ENCODE results near the gene TP73.

The TP73 gene

GRCh38 chr1:3683992-3684391 is 31.7 kb downstream of the TP73 start:
- FAIRE-seq (no peak), DNase-seq (ENCODE audit: insufficient read length, low spot score) (no peak)

- DNase-seq (ENCODE audit: insufficient read length, low spot score) (no peak), FAIRE-seq (no peak)
These were observed 32.9 kb downstream of the TP73 start for GRCh38 chr1:3685222-3685621.

- FAIRE-seq (no peak), DNase-seq (ENCODE audit: insufficient read length, low spot score) (no peak)
These were observed 33.6 kb downstream of the TP73 start for GRCh38 chr1:3685906-3686305.

GRCh38 chr1:3687504-3687903 is 35.2 kb downstream of the TP73 start:
- DNase-seq (ENCODE audit: insufficient read length, low spot score) = no peak
- no peak for FAIRE-seq

- no peak for DNase-seq (ENCODE audit: insufficient read length, low spot score)
These were observed 36.2 kb downstream of the TP73 start for GRCh38 chr1:3688356-3689137.

GRCh38 chr1:3689138-3689750 is 36.9 kb downstream of the TP73 start:
- DNase-seq (ENCODE audit: insufficient read length, low spot score) (no peak), FAIRE-seq (no peak)

More at GRCh38 chr1:3688356-3689137, 36.2 kb downstream of the TP73 start:
- FAIRE-seq = no peak

- FAIRE-seq = no peak
These were observed 38.2 kb downstream of the TP73 start for GRCh38 chr1:3690282-3691065.

GRCh38 chr1:3691421-3692204 is 39.3 kb downstream of the TP73 start:
- no peak for DNase-seq (ENCODE audit: insufficient read length, low spot score)
- no peak for FAIRE-seq

More at GRCh38 chr1:3690282-3691065, 38.2 kb downstream of the TP73 start:
- no peak for DNase-seq (ENCODE audit: insufficient read length, low spot score)

GRCh38 chr1:3692598-3692997 is 40.3 kb downstream of the TP73 start:
- DNase-seq (ENCODE audit: insufficient read length, low spot score) = no peak
- FAIRE-seq = no peak

- no peak for DNase-seq (ENCODE audit: insufficient read length, low spot score)
- FAIRE-seq = no peak
These were observed 41.0 kb downstream of the TP73 start for GRCh38 chr1:3693321-3693720.

- peak; percentile 92 for DNase-seq (ENCODE audit: insufficient read length, low spot score)
- FAIRE-seq = no peak
These were observed 43.3 kb downstream of the TP73 start for GRCh38 chr1:3695326-3696217.

- FAIRE-seq (no peak), DNase-seq (ENCODE audit: insufficient read length, low spot score) (no peak)
These were observed 44.4 kb downstream of the TP73 start for GRCh38 chr1:3696689-3697088.

GRCh38 chr1:3697104-3697503 is 44.8 kb downstream of the TP73 start:
- no peak for FAIRE-seq
- no peak for DNase-seq (ENCODE audit: insufficient read length, low spot score)

GRCh38 chr1:3697810-3698209 is 45.5 kb downstream of the TP73 start:
- DNase-seq (ENCODE audit: insufficient read length, low spot score) (no peak), FAIRE-seq (no peak)

GRCh38 chr1:3698660-3699408 is 46.5 kb downstream of the TP73 start:
- DNase-seq (ENCODE audit: insufficient read length, low spot score) (no peak), FAIRE-seq (no peak)

- DNase-seq (ENCODE audit: insufficient read length, low spot score) (no peak), FAIRE-seq (no peak)
These were observed 47.3 kb downstream of the TP73 start for GRCh38 chr1:3699596-3699995.

- DNase-seq (ENCODE audit: insufficient read length, low spot score) = no peak
- no peak for FAIRE-seq
These were observed 48.3 kb downstream of the TP73 start for GRCh38 chr1:3700631-3701030.

- FAIRE-seq = no peak
- no peak for DNase-seq (ENCODE audit: insufficient read length, low spot score)
These were observed 50.2 kb downstream of the TP73 start for GRCh38 chr1:3702528-3702927.

All from GM19239 (cell line).